Measurements from ENCODE around the gene MYBPC1. TPM values are rescaled to one million over a fixed set of nuclear protein-coding genes. Genes with fewer than 3 reads are reported as not detected.

MYBPC1 gene
- total and polyA plus RNA-seq, 9 of the 15 experiments (the other 6 are each of a cell fraction or from before 2014, with no cell fraction given), result not detected

DNA sequence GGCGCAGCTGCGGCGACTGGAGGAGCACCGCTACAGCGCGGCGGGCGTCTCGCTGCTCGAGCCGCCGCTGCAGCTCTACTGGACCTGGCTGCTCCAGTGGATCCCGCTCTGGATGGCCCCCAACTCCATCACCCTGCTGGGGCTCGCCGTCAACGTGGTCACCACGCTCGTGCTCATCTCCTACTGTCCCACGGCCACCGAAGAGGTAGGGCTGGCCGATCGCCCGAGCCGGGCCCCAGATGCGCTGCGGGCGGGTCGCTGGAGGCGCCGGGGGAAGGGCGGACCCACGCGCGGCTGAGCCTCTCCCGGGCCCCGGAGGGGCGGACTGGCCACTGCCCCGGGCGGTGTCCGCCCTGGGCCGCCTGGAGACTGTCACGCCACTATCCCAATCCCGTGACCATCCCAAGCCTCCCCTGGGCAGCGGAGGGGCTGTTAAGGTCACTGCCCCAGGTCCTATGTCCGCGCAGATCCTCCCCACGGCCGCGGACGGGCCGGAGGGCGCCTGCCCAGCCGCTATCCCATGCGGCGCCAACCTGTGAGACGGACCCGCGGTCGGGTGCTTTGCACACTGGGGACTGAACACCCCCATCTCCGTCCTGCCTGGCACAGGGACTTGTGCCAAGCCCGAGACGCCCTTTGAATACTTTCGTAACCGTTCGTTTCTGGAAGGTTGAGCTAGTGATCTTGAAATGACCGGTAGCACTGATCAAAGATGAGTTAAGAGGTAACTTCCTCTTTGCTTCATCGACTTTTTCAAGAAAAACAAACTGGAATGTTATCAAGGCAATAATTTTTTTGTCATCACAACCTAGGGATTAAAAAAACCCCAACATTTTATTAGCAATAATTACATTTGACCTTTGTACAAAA lies 103.4 kb downstream of the MYBPC1 start (continued):
- TF ChIP-seq EP300 (IDR thresholded peaks at IDR 0.05; ENCODE audit: low read length) (0 out of 2 replicates have a peak, but pooled peaks have one; percentile 12), MNT (conservative IDR thresholded peaks at IDR 0.05) (peak in 1 of 2 experiments; percentile 14; a peak in 1 of 4 replicates), MAX (CRISPR knock-in tag; IDR thresholded peaks at IDR 0.05) (peak; percentile 48), ARID3A (IDR thresholded peaks at IDR 0.05; ENCODE audit: borderline replicate concordance, low read depth, low read length) (0 out of 2 replicates have a peak, but pooled peaks have one; percentile 47), CCAR2 (IDR thresholded peaks at IDR 0.05; ENCODE audit: low read depth, low read length) (no peak), ZNF551 (CRISPR knock-in tag; IDR thresholded peaks at IDR 0.05) (no peak), POLR2A (conservative IDR thresholded peaks at IDR 0.05) (peak; percentile 47; the same call in 1 of the 2 replicates), GABPB2 (CRISPR knock-in tag; conservative IDR thresholded peaks at IDR 0.05) (no peak), ZNF263 (CRISPR knock-in tag; IDR thresholded peaks at IDR 0.05; ENCODE audit: borderline replicate concordance) (peak; percentile 34; the same call in 1 of the 2 replicates), HNRNPLL (IDR thresholded peaks at IDR 0.05; ENCODE audit: low read depth, low read length, poor library complexity, severe bottlenecking) (no peak), PATZ1 (CRISPR knock-in tag; IDR thresholded peaks at IDR 0.05; ENCODE audit: borderline replicate concordance) (no peak), KLF1 (tag; IDR thresholded peaks at IDR 0.05) (no peak), EWSR1 (IDR thresholded peaks at IDR 0.05; ENCODE audit: borderline replicate concordance, low read depth, partially characterized antibody) (no peak), NCOA6 (IDR thresholded peaks at IDR 0.05) (no peak), ZNF146 (CRISPR knock-in tag; IDR thresholded peaks at IDR 0.05; ENCODE audit: unreplicated experiment) (no peak)
- TF ChIP-seq, protein P1, sequence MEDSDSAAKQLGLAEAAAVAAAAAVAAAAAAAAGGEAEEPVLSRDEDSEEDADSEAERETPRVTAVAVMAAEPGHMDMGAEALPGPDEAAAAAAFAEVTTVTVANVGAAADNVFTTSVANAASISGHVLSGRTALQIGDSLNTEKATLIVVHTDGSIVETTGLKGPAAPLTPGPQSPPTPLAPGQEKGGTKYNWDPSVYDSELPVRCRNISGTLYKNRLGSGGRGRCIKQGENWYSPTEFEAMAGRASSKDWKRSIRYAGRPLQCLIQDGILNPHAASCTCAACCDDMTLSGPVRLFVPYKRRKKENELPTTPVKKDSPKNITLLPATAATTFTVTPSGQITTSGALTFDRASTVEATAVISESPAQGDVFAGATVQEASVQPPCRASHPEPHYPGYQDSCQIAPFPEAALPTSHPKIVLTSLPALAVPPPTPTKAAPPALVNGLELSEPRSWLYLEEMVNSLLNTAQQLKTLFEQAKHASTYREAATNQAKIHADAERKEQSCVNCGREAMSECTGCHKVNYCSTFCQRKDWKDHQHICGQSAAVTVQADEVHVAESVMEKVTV (CRISPR knock-in tag; IDR thresholded peaks at IDR 0.05), result 0 out of 2 replicates have a peak, but pooled peaks have one; percentile 4
- TF ChIP-seq, protein P2, sequence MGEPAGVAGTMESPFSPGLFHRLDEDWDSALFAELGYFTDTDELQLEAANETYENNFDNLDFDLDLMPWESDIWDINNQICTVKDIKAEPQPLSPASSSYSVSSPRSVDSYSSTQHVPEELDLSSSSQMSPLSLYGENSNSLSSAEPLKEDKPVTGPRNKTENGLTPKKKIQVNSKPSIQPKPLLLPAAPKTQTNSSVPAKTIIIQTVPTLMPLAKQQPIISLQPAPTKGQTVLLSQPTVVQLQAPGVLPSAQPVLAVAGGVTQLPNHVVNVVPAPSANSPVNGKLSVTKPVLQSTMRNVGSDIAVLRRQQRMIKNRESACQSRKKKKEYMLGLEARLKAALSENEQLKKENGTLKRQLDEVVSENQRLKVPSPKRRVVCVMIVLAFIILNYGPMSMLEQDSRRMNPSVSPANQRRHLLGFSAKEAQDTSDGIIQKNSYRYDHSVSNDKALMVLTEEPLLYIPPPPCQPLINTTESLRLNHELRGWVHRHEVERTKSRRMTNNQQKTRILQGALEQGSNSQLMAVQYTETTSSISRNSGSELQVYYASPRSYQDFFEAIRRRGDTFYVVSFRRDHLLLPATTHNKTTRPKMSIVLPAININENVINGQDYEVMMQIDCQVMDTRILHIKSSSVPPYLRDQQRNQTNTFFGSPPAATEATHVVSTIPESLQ (CRISPR knock-in tag; IDR thresholded peaks at IDR 0.05), result no peak

Measured in K562 (cell line).